Measurements from ENCODE around the gene MAP9. TPM values are rescaled to one million over a fixed set of nuclear protein-coding genes. Genes with fewer than 3 reads are reported as not detected.

The MAP9 gene
- total and polyA plus RNA-seq, 2 donors (not counting 3 experiments of a cell fraction or from before 2014, with no cell fraction given): 0.17 to 1.3 TPM

GRCh38 chr4:155339588-155339987, 37.2 kb downstream of the MAP9 start:
- intact Hi-C loops (cut with micrococcal nuclease): no loop called here
- Histone ChIP-seq H3K9me3 (replicated peaks; ENCODE audit: control insufficient read depth, insufficient read depth, low read length) (no peaks in the 10 kb centered on the region), H3K4me2 (ENCODE audit: insufficient read depth, low read length) (no peak overlapping the region), H4K20me1 (replicated peaks; ENCODE audit: control insufficient read depth, extremely low read depth, insufficient read depth, low read length) (no peaks in the 10 kb centered on the region), H3K9ac (replicated peaks; ENCODE audit: extremely low read depth, insufficient read depth, low read length) (no peak overlapping the region), H3K27me3 (ENCODE audit: control insufficient read depth in 2 of 2, insufficient read depth in 2 of 2, low read length in 2 of 2) (no peaks in the 10 kb centered on the region), H3K79me2 (ENCODE audit: control insufficient read depth, insufficient read depth, low read length) (no peaks in the 10 kb centered on the region), H3K27ac (ENCODE audit: insufficient read depth, low read depth, low read length) (no peak overlapping the region), H3K9me1 (replicated peaks; ENCODE audit: control insufficient read depth, extremely low read depth, insufficient read depth, low read length) (no peaks in the 10 kb centered on the region), H3K36me3 (ENCODE audit: control insufficient read depth in 2 of 2, extremely low read depth in 1 of 2, insufficient read depth in 2 of 2, low read length in 2 of 2) (no peaks in the 10 kb centered on the region), H3K4me1 (ENCODE audit: control insufficient read depth, extremely low read depth, insufficient read depth, low read length) (no peaks in the 10 kb centered on the region), H2AFZ (ENCODE audit: low read depth, low read length) (no peak overlapping the region), H3K4me3 (replicated peaks in 1 of 3; ENCODE audit: insufficient read depth in 1 of 3, low read depth in 1 of 3, low read length in 3 of 3) (no peak overlapping the region)
- dilution Hi-C loops (cut with MboI; ENCODE audit: extremely low pct_ligation_motif_present, low sequenced_read_pairs): no loop called here
- FAIRE-seq: no peak
- CTCF ChIA-PET: no interaction called here
- POLR2A ChIA-PET: no interaction called here
- no TSS peak for BruUV-seq (replicated peaks)
- TF ChIP-seq CTCF (IDR thresholded peaks at IDR 0.05; ENCODE audit: extremely low read depth in 1 of 2, insufficient read depth in 1 of 2, low read depth in 1 of 2, low read length in 2 of 2): no peak
- TF ChIP-seq POLR2A (IDR thresholded peaks at IDR 0.05; ENCODE audit: low read depth, low read length): no peak
- no peak for TF ChIP-seq MYC (IDR thresholded peaks at IDR 0.05; ENCODE audit: low read depth, low read length)
- no peak for TF ChIP-seq JUN (IDR thresholded peaks at IDR 0.05; ENCODE audit: borderline replicate concordance, insufficient read depth, insufficient read length, low read depth)
- no peak for TF ChIP-seq POLR2AphosphoS5 (IDR thresholded peaks at IDR 0.05; ENCODE audit: insufficient read depth, low read depth, low read length)
- no peak for TF ChIP-seq GATA2 (IDR thresholded peaks at IDR 0.05; ENCODE audit: insufficient read depth, insufficient read length, low read depth, low read length)
- TF ChIP-seq EZH2 (IDR thresholded peaks at IDR 0.05; ENCODE audit: borderline replicate concordance, low read depth, low read length, severe bottlenecking): no peak
- no peak for DNase-seq (ENCODE audit: low read depth, low spot score)

Measured in endothelial cell of umbilical vein (primary cell).